Retinal pigment epithelial cell (primary cell): ENCODE data around the gene FSTL4.

Experiments used
- DNase-seq: peaks from one replicate; pipeline ENCODE4 v3.0.0-alpha.2; 2010; ENCODE audit warnings: low read depth
- H3K4me3 ChIP-seq: 2 replicates; pipeline ENCODE4 v1.5.1; 2011; ENCODE audit warnings: mild to moderate bottlenecking, low read length, control low read depth, moderate library complexity
- CTCF ChIP-seq: conservative IDR thresholded peaks from 2 replicates; pipeline ENCODE4 v1.5.1; 2011; ENCODE audit warnings: low read depth, low read length, control low read depth, inconsistent platforms

FSTL4 gene

GRCh38 chr5:133434336-133434735 is 178.0 kb downstream of the FSTL4 start:
- no peak overlapping the region for H3K4me3 ChIP-seq
- no peak for TF ChIP-seq CTCF
- no peak for DNase-seq

GRCh38 chr5:133433641-133434040 is 178.7 kb downstream of the FSTL4 start:
- no peak for DNase-seq
- no peak overlapping the region for H3K4me3 ChIP-seq
- TF ChIP-seq CTCF, result no peak

- DNase-seq, result no peak
- no peak for TF ChIP-seq CTCF
- H3K4me3 ChIP-seq, result no peak overlapping the region
Measured at GRCh38 chr5:133432956-133433532, 179.3 kb downstream of the FSTL4 start.

- no peak for DNase-seq
- no peak for TF ChIP-seq CTCF
- H3K4me3 ChIP-seq, result no peak overlapping the region
Measured at GRCh38 chr5:133431326-133431865, 180.9 kb downstream of the FSTL4 start.

- no peak for DNase-seq
- TF ChIP-seq CTCF, result no peak
- H3K4me3 ChIP-seq, result no peak overlapping the region
Measured at GRCh38 chr5:133430095-133430494, 182.2 kb downstream of the FSTL4 start.

- DNase-seq, result no peak
- TF ChIP-seq CTCF, result no peak
Measured at GRCh38 chr5:133429046-133429445, 183.3 kb downstream of the FSTL4 start.

GRCh38 chr5:133428072-133428660 is 184.2 kb downstream of the FSTL4 start:
- H3K4me3 ChIP-seq, result no peak overlapping the region
- DNase-seq, result no peak
- TF ChIP-seq CTCF, result no peak

More at GRCh38 chr5:133429046-133429445, 183.3 kb downstream of the FSTL4 start:
- no peak overlapping the region for H3K4me3 ChIP-seq
